GM06990 (cell line): ENCODE data around the gene RIMS3.

ENCODE experiments used
- DNase-seq: peaks from one replicate; pipeline ENCODE4 v3.0.0-alpha.2; 2011; ENCODE audit not compliant: insufficient read length; ENCODE audit errors: extremely low read depth
- H3K27me3 ChIP-seq: replicated peaks from 2 replicates; pipeline ENCODE4 v1.6.0; 2011; ENCODE audit warnings: low read length; ENCODE audit not compliant: control insufficient read depth, insufficient read depth
- H3K36me3 ChIP-seq: 2 replicates; pipeline ENCODE4 v1.5.1; 2011; ENCODE audit warnings: low read length; ENCODE audit not compliant: control insufficient read depth, insufficient read depth
- H3K4me3 ChIP-seq: replicated peaks from 2 replicates; pipeline ENCODE4 v1.5.1; 2011; ENCODE audit warnings: low read depth, mild to moderate bottlenecking, control low read depth, low read length
- CTCF ChIP-seq: IDR thresholded peaks from 2 replicates; pipeline ENCODE4 v1.5.1; 2011; ENCODE audit warnings: low read length, control low read depth, mild to moderate bottlenecking, inconsistent platforms; ENCODE audit not compliant: insufficient read depth, poor library complexity, severe bottlenecking

RIMS3 gene

GRCh38 chr1:40645118-40645680 lies 20.3 kb downstream of the RIMS3 start:
- no peak for DNase-seq
- Histone ChIP-seq H3K36me3 (no peaks in the 10 kb centered on the region), H3K4me3 (no peak overlapping the region), H3K27me3 (no peaks in the 10 kb centered on the region; the same call in 1 of the 2 replicates)
- TF ChIP-seq CTCF = no peak

- no peaks in the 10 kb centered on the region for H3K36me3 ChIP-seq
- H3K4me3 ChIP-seq = no peak overlapping the region
- H3K27me3 ChIP-seq = no peaks in the 10 kb centered on the region; the same call in 1 of the 2 replicates
- no peak for DNase-seq
- TF ChIP-seq CTCF = no peak
Observed at GRCh38 chr1:40641601-40642242, 23.8 kb downstream of the RIMS3 start.

GRCh38 chr1:40640314-40641076 lies 25.0 kb downstream of the RIMS3 start:
- no peak for TF ChIP-seq CTCF
- no peak for DNase-seq
- H3K36me3 ChIP-seq = no peaks in the 10 kb centered on the region
- H3K4me3 ChIP-seq = no peak overlapping the region
- H3K27me3 ChIP-seq = no peaks in the 10 kb centered on the region; the same call in 1 of the 2 replicates

GRCh38 chr1:40638097-40639036 lies 27.1 kb downstream of the RIMS3 start:
- no peak for DNase-seq
- Histone ChIP-seq H3K36me3 (no peaks in the 10 kb centered on the region), H3K27me3 (no peaks in the 10 kb centered on the region; the same call in 1 of the 2 replicates), H3K4me3 (no peak overlapping the region)
- TF ChIP-seq CTCF = no peak

- Histone ChIP-seq H3K36me3 (no peaks in the 10 kb centered on the region), H3K27me3 (no peaks in the 10 kb centered on the region; the same call in 1 of the 2 replicates), H3K4me3 (no peak overlapping the region)
- no peak for TF ChIP-seq CTCF
- no peak for DNase-seq
Observed at GRCh38 chr1:40637470-40638007, 27.9 kb downstream of the RIMS3 start.
